K562 (cell line): ENCODE measurements around the gene BTBD16. TPM values are rescaled to one million over a fixed set of nuclear protein-coding genes. Genes with fewer than 3 reads are reported as not detected.

Source experiments
- FOXP1 ChIP-seq: sonication (generic); formaldehyde crosslinking; IDR thresholded peaks from 2 replicates; pipeline ENCODE4 v1.8.0; 2022; ENCODE audit warnings: mild to moderate bottlenecking, missing genetic modification reagents
- GATAD2A ChIP-seq: fragments of 450-650 bp; IDR thresholded peaks from 2 replicates; pipeline ENCODE4 v1.6.1; 2017
- MCM5 ChIP-seq: fragments of 450-650 bp; IDR thresholded peaks from 2 replicates; pipeline ENCODE4 v1.6.1; 2016; ENCODE audit warnings: low read depth
- NR4A1 ChIP-seq, 2 experiments: fragments of 250-450 bp in 1 of 2; fragments of 450-650 bp in 1 of 2; sonication (Bioruptor Pico) in 1 of 2; IDR thresholded peaks; 2 replicates each; pipeline versions ENCODE4 v1.4.0 to v1.6.1; 2016 to 2020; ENCODE audit warnings: mild to moderate bottlenecking in 2 of 2, missing compliant biosample characterization in 1 of 2, missing genetic modification characterization in 1 of 2, moderate library complexity in 1 of 2
- NRF1 ChIP-seq, 2 experiments: fragments of 450-650 bp; IDR thresholded peaks in 1 of 2; conservative IDR thresholded peaks in 1 of 2; 2 replicates each; pipeline ENCODE4 v1.6.1; 2014; ENCODE audit warnings: mild to moderate bottlenecking in 2 of 2
- PHTF2 ChIP-seq: fragments of 250-450 bp; sonication (Bioruptor Pico); IDR thresholded peaks from 2 replicates; pipeline ENCODE4 v1.5.0; 2021; ENCODE audit warnings: mild to moderate bottlenecking
- SIX5 ChIP-seq, 2 experiments: IDR thresholded peaks; 2 replicates each; pipeline ENCODE4 v1.6.1; 2011; ENCODE audit warnings: low read length in 2 of 2, borderline replicate concordance in 1 of 2, low read depth in 1 of 2, mild to moderate bottlenecking in 1 of 2, moderate library complexity in 1 of 2; ENCODE audit not compliant: insufficient read depth in 1 of 2
- ZNF263 ChIP-seq: sonication (generic); formaldehyde crosslinking; IDR thresholded peaks from 2 replicates; pipeline ENCODE4 v1.8.0; 2022; ENCODE audit warnings: mild to moderate bottlenecking, missing genetic modification reagents, borderline replicate concordance
- ZNF354B ChIP-seq: fragments of 250-450 bp; sonication (Bioruptor Pico); IDR thresholded peaks from 2 replicates; pipeline ENCODE4 v1.4.0; 2020
- polyA plus RNA-seq, 8 experiments: library from polyadenylated mRNA; depleted of rRNA in 4 of 8; stranded (reverse) in 5 of 8; unstranded in 3 of 8; fragments of >200 nt; fragmentation: Nextera tagmentation in 2 of 8; fragmentation: Illumina TruSeq in 1 of 8; extraction: Ambion mirVana in 2 of 8; extraction: Trizol in 1 of 8; gene quantifications; 2 replicates each; pipeline versions ENCODE4 v1.2.1 to v1.2.3, GENCODE V29; 2011 to 2014; ENCODE audit warnings: inconsistent platforms in 1 of 8, missing spikeins in 1 of 8
- total RNA-seq, 7 experiments: library from RNA; depleted of rRNA in 6 of 7; stranded (reverse); fragments of >200 nt in 6 of 7; fragmentation: Illumina TruSeq in 2 of 7; extraction: Trizol in 2 of 7; gene quantifications; 2 replicates each; pipeline versions ENCODE4 v1.2.1 to v1.2.3, GENCODE V29; 2011 to 2021; ENCODE audit warnings: low replicate concordance in 1 of 7
- TF ChIP-seq, protein P1 (sequence below), 2 experiments: fragments of 450-650 bp; IDR thresholded peaks; 2 replicates each; pipeline ENCODE4 v1.6.1; 2016; ENCODE audit warnings: mild to moderate bottlenecking in 2 of 2, borderline replicate concordance in 1 of 2, low read depth in 1 of 2, moderate library complexity in 1 of 2
- TF ChIP-seq, protein P2 (sequence below): fragments of 150-350 bp; conservative IDR thresholded peaks from 2 replicates; pipeline ENCODE4 v1.6.1; 2014; ENCODE audit warnings: low read length
- TF ChIP-seq, protein P3 (sequence below): fragments of 450-650 bp; formaldehyde crosslinking; IDR thresholded peaks from 2 replicates; pipeline ENCODE4 v1.4.0; 2022; ENCODE audit warnings: mild to moderate bottlenecking, moderate library complexity
- TF ChIP-seq, protein P4 (sequence below): fragments of 250-450 bp; sonication (Bioruptor Pico); IDR thresholded peaks from 2 replicates; pipeline ENCODE4 v1.4.0; 2020; ENCODE audit warnings: mild to moderate bottlenecking

BTBD16 gene
- total and polyA plus RNA-seq, 9 of the 15 experiments (the other 6 are each of a cell fraction or from before 2014, with no cell fraction given) = 0.11 TPM; not detected in 8

DNA sequence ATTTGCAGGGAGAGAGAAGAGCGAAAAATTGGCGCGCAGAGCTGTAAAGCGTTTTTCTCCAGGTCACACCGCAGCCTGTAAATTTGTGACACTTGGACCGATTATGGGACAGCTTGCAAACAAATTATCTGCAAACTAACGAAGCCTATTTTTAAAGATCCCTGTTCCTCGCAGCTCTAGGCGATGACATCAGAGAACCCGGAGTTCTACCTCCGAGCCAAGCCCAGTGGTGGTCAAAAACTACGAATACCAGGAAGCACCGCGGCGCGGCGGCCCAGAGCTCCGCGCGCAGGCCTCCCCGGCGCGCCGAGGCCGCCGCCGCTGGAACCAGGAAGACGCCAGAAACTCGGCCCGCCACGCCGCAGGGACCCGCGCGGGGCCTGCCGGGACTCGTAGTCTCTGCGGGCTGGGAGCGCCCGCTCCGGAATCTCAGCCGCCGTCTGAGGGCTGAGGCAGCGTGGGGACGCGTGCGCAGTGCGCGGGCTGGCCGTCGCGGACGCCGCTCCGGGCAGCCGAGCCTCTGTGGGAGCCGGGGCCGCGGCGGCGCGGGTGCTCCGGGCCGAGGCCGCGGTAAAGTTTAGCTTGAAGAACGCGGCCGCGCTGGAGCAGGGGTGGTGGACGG, 103.3 kb downstream of the BTBD16 start, which contains the start of gene PLEKHA1 (continued):
- TF ChIP-seq, protein P1, sequence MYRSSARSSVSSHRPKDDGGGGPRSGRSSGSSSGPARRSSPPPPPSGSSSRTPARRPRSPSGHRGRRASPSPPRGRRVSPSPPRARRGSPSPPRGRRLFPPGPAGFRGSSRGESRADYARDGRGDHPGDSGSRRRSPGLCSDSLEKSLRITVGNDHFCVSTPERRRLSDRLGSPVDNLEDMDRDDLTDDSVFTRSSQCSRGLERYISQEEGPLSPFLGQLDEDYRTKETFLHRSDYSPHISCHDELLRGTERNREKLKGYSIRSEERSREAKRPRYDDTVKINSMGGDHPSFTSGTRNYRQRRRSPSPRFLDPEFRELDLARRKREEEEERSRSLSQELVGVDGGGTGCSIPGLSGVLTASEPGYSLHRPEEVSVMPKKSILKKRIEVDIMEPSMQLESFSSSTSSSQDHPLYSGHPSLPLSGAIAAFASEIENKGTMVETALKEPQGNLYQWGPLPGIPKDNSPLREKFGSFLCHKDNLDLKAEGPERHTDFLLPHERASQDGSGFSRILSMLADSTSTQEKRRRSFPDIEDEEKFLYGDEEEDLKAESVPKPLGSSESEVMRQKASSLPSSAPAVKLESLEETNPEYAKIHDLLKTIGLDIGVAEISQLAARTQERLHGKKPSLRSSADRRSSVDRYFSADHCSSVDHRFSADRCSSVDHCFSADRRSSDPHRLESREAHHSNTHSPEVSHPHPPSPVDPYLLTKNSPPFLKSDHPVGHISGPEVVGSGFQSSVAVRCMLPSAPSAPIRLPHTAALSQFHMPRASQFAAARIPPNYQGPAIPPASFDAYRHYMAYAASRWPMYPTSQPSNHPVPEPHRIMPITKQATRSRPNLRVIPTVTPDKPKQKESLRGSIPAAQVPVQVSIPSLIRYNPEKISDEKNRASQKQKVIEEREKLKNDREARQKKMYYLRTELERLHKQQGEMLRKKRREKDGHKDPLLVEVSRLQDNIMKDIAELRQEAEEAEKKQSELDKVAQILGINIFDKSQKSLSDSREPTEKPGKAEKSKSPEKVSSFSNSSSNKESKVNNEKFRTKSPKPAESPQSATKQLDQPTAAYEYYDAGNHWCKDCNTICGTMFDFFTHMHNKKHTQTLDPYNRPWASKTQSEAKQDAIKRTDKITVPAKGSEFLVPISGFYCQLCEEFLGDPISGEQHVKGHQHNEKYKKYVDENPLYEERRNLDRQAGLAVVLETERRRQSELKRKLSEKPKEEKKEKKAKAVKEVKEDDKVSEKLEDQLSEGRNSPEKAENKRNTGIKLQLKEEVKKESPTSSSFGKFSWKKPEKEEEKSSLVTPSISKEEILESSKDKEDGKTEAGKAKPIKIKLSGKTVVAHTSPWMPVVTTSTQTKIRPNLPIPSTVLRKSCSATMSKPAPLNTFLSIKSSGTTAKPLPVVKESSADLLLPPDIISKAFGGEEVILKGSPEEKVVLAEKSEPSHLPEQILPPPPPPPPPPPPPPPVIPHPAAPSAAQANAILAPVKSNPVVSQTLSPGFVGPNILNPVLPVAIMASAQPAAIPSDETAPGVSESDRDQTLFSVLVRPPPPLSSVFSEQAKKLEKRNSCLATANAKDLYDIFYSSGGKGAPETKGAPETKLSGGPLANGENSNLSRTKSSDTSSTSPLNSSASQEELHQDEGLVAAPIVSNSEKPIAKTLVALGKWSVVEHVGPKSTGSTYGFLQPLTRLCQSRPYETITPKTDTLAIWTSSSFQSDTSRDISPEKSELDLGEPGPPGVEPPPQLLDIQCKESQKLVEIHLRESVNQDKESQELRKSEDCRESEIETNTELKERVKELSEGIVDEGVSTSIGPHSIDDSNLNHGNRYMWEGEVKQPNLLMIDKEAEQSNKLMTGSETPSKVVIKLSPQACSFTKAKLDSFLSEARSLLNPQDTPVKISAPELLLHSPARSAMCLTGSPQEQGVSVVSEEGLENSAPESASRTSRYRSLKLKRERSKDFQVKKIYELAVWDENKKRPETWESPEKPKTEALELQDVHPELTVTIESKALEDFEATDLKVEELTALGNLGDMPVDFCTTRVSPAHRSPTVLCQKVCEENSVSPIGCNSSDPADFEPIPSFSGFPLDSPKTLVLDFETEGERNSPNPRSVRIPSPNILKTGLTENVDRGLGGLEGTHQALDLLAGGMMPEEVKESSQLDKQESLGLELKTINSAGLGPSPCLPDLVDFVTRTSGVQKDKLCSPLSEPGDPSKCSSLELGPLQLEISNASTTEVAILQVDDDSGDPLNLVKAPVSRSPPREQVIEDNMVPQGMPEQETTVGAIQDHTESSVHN (IDR thresholded peaks at IDR 0.05; ENCODE audit: borderline replicate concordance in 1 of 2, low read depth in 1 of 2) = no peak
- TF ChIP-seq ZNF354B (CRISPR knock-in tag) (no peak), MCM5 (no peak), FOXP1 (CRISPR knock-in tag) (no peak), PHTF2 (CRISPR knock-in tag) (no peak), NR4A1 (CRISPR knock-in tag; IDR thresholded peaks at IDR 0.05) (no peak), NR4A1 (tag; IDR thresholded peaks at IDR 0.05) (no peak), ZNF263 (CRISPR knock-in tag) (no peak), NRF1 (conservative IDR thresholded peaks at IDR 0.05 in 1 of 2, IDR thresholded peaks at IDR 0.05 in 1 of 2) (peak; percentile 87 to 89; a peak in 3 of 4 replicates), SIX5 (IDR thresholded peaks at IDR 0.05; ENCODE audit: borderline replicate concordance in 1 of 2, insufficient read depth in 1 of 2, low read depth in 1 of 2, low read length in 2 of 2) (peak; percentile 64 to 80), GATAD2A (no peak)
- TF ChIP-seq, protein P2, sequence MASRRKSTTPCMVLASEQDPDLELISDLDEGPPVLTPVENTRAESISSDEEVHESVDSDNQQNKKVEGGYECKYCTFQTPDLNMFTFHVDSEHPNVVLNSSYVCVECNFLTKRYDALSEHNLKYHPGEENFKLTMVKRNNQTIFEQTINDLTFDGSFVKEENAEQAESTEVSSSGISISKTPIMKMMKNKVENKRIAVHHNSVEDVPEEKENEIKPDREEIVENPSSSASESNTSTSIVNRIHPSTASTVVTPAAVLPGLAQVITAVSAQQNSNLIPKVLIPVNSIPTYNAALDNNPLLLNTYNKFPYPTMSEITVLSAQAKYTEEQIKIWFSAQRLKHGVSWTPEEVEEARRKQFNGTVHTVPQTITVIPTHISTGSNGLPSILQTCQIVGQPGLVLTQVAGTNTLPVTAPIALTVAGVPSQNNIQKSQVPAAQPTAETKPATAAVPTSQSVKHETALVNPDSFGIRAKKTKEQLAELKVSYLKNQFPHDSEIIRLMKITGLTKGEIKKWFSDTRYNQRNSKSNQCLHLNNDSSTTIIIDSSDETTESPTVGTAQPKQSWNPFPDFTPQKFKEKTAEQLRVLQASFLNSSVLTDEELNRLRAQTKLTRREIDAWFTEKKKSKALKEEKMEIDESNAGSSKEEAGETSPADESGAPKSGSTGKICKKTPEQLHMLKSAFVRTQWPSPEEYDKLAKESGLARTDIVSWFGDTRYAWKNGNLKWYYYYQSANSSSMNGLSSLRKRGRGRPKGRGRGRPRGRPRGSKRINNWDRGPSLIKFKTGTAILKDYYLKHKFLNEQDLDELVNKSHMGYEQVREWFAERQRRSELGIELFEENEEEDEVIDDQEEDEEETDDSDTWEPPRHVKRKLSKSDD = no peak
- TF ChIP-seq, protein P3, sequence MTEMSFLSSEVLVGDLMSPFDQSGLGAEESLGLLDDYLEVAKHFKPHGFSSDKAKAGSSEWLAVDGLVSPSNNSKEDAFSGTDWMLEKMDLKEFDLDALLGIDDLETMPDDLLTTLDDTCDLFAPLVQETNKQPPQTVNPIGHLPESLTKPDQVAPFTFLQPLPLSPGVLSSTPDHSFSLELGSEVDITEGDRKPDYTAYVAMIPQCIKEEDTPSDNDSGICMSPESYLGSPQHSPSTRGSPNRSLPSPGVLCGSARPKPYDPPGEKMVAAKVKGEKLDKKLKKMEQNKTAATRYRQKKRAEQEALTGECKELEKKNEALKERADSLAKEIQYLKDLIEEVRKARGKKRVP (CRISPR knock-in tag) = no peak
- TF ChIP-seq, protein P4, sequence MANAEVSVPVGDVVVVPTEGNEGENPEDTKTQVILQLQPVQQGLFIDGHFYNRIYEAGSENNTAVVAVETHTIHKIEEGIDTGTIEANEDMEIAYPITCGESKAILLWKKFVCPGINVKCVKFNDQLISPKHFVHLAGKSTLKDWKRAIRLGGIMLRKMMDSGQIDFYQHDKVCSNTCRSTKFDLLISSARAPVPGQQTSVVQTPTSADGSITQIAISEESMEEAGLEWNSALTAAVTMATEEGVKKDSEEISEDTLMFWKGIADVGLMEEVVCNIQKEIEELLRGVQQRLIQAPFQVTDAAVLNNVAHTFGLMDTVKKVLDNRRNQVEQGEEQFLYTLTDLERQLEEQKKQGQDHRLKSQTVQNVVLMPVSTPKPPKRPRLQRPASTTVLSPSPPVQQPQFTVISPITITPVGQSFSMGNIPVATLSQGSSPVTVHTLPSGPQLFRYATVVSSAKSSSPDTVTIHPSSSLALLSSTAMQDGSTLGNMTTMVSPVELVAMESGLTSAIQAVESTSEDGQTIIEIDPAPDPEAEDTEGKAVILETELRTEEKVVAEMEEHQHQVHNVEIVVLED = peak; percentile 86
